GM18858 (cell line): ENCODE measurements around the gene PRDX3.
"Not testable (repeated sequence)": the region's sequence is repeated elsewhere in the genome, so short reads cannot be mapped to it uniquely, and the experiment has no call there.

ENCODE experiments used
- ATAC-seq: cut with Tn5 transposase; IDR thresholded peaks from one replicate; pipeline ENCODE4 v1.9.1; 2021; ENCODE audit not compliant: unreplicated experiment

PRDX3 gene

GRCh38 chr10:119165171-119166117 lies 13.2 kb downstream of the PRDX3 start, which contains the start of gene SFXN4:
Gene SFXN4 (minus strand): TSS chr10:119165714. CDS start chr10:119165647, 67 bp downstream.
- peak; percentile 77 for ATAC-seq

GRCh38 chr10:119162452-119163092 lies 16.0 kb downstream of the PRDX3 start:
- ATAC-seq: no peak

- ATAC-seq: no peak
These were observed 16.7 kb downstream of the PRDX3 start for GRCh38 chr10:119161680-119162451.

- ATAC-seq: no peak
These were observed 19.3 kb downstream of the PRDX3 start for GRCh38 chr10:119159332-119159731.

- ATAC-seq: no peak
These were observed 25.0 kb downstream of the PRDX3 start for GRCh38 chr10:119153661-119154060.

GRCh38 chr10:119153041-119153440 lies 25.6 kb downstream of the PRDX3 start:
- ATAC-seq: no peak

GRCh38 chr10:119151601-119152000 lies 27.0 kb downstream of the PRDX3 start:
- not testable (repeated sequence) for ATAC-seq

- no peak for ATAC-seq
These were observed 28.9 kb downstream of the PRDX3 start for GRCh38 chr10:119149729-119150128.

GRCh38 chr10:119149157-119149556 lies 29.5 kb downstream of the PRDX3 start:
- no peak for ATAC-seq

- ATAC-seq: no peak
These were observed 35.0 kb downstream of the PRDX3 start for GRCh38 chr10:119143657-119144056.

GRCh38 chr10:119140603-119141245 lies 37.9 kb downstream of the PRDX3 start:
- ATAC-seq: no peak

GRCh38 chr10:119139464-119140067 lies 39.0 kb downstream of the PRDX3 start:
- no peak for ATAC-seq

- ATAC-seq: no peak
These were observed 40.0 kb downstream of the PRDX3 start for GRCh38 chr10:119138346-119139306.

GRCh38 chr10:119137878-119138277 lies 40.7 kb downstream of the PRDX3 start:
- not testable (repeated sequence) for ATAC-seq

GRCh38 chr10:119136084-119136483 lies 42.5 kb downstream of the PRDX3 start:
- ATAC-seq: no peak

GRCh38 chr10:119135513-119135881 lies 43.1 kb downstream of the PRDX3 start:
- ATAC-seq: no peak

GRCh38 chr10:119133949-119134348 lies 44.7 kb downstream of the PRDX3 start:
- ATAC-seq: no peak

- ATAC-seq: no peak
These were observed 45.9 kb downstream of the PRDX3 start for GRCh38 chr10:119132521-119133345.
